Measurements from ENCODE around the gene LDHA. TPM values are rescaled to one million over a fixed set of nuclear protein-coding genes. Genes with fewer than 3 reads are reported as not detected.

Gene LDHA
- total and polyA plus RNA-seq, 9 of the 15 experiments (the other 6 are each of a cell fraction or from before 2014, with no cell fraction given): 535 to 3,001 (median 926) TPM

GRCh38 chr11:18395735-18396504, 1.6 kb downstream of the LDHA start (continued):
- TF ChIP-seq ZNF407 (IDR thresholded peaks at IDR 0.05; ENCODE audit: low read depth): no peak
- TF ChIP-seq E2F3 (CRISPR knock-in tag; IDR thresholded peaks at IDR 0.05): 0 out of 2 replicates have a peak, but pooled peaks have one; percentile 55
- TF ChIP-seq HMGN3 (IDR thresholded peaks at IDR 0.05; ENCODE audit: borderline replicate concordance, extremely low read depth, insufficient read length, low read depth, low read length): peak; percentile 59
- TF ChIP-seq RBM25 (IDR thresholded peaks at IDR 0.05; ENCODE audit: low read depth, low read length, severe bottlenecking): no peak
- TF ChIP-seq RUNX1 (IDR thresholded peaks at IDR 0.05; ENCODE audit: low read depth): no peak
- TF ChIP-seq HLTF (IDR thresholded peaks at IDR 0.05): no peak
- TF ChIP-seq POU5F1 (IDR thresholded peaks at IDR 0.05; ENCODE audit: borderline replicate concordance, low read depth, low read length, partially characterized antibody): peak; percentile 37
- no peak for TF ChIP-seq ZBTB8A (IDR thresholded peaks at IDR 0.05; ENCODE audit: partially characterized antibody)
- no peak for TF ChIP-seq SLC30A9 (CRISPR knock-in tag; IDR thresholded peaks at IDR 0.05)
- no peak for TF ChIP-seq ZNF121 (CRISPR knock-in tag; conservative IDR thresholded peaks at IDR 0.05)
- peak; percentile 74 for TF ChIP-seq VEZF1 (CRISPR knock-in tag; IDR thresholded peaks at IDR 0.05)
- TF ChIP-seq FUS (optimal IDR thresholded peaks at IDR 0.05; ENCODE audit: low read depth, low read length): no peak
- TF ChIP-seq ELK3 (CRISPR knock-in tag; IDR thresholded peaks at IDR 0.05): no peak
- TF ChIP-seq MEIS2 (IDR thresholded peaks at IDR 0.05; ENCODE audit: partially characterized antibody): peak; percentile 95
- no peak for TF ChIP-seq SPI1 (IDR thresholded peaks at IDR 0.05; ENCODE audit: borderline replicate concordance, low read depth, low read length)
- TF ChIP-seq MED1 (CRISPR knock-in tag; IDR thresholded peaks at IDR 0.05; ENCODE audit: borderline replicate concordance): no peak
- no peak for TF ChIP-seq ZNF232 (CRISPR knock-in tag; IDR thresholded peaks at IDR 0.05)
- no peak for TF ChIP-seq HMG20A (CRISPR knock-in tag; conservative IDR thresholded peaks at IDR 0.05)
